Endometrial microvascular endothelial cells (primary cell): ENCODE data around the gene CD248. TPM values are rescaled to one million over a fixed set of nuclear protein-coding genes. Genes with fewer than 3 reads are reported as not detected.
"Not testable (repeated sequence)": the region's sequence is repeated elsewhere in the genome, so short reads cannot be mapped to it uniquely, and the experiment has no call there.

Experiments used
- in situ Hi-C: cut with HindIII; loops from 2 replicates; pipeline ENCODE4 v1.10.0; 2017; ENCODE audit warnings: low sequenced_read_pairs, low pct_unique_long_range_greater_than_20kb; ENCODE audit errors: inconsistent ontology term
- total RNA-seq: library from RNA; depleted of rRNA; stranded (reverse); fragments of >200 nt; gene quantifications from one replicate; pipeline ENCODE4 v1.2.3, GENCODE V29; 2015; ENCODE audit errors: inconsistent ontology term

The CD248 gene
- total RNA-seq, result 2.0 TPM

- in situ Hi-C loops, result no loop called here
Observed at GRCh38 chr11:66316849-66317251, at the start of gene CD248. CD248 (minus strand) TSS chr11:66317044; CDS start chr11:66317027, 17 bp downstream.

- in situ Hi-C loops, result no loop called here
Observed at GRCh38 chr11:66365711-66366619, 49.1 kb upstream of the CD248 start.

DNA sequence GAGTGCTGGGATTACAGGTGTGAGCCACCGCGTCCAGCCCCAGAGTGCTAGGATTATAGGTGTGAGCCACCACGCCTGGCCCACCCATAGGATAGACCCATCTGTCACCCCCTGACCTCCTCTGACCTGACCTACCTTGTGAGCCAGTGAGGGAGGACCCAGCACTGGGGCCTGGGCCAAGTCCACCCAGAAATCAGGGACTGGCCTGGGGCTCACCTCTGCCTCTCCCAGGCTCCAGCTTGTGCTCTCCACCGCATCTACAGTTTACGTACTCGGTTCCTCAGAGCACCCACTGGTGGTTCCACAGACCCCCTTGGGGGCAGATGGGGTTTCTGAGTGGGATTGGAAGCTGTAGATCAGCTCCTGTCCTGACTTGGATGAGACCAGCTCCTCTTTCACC, 48.3 kb upstream of the CD248 start:
- in situ Hi-C loops, result no loop called here

DNA sequence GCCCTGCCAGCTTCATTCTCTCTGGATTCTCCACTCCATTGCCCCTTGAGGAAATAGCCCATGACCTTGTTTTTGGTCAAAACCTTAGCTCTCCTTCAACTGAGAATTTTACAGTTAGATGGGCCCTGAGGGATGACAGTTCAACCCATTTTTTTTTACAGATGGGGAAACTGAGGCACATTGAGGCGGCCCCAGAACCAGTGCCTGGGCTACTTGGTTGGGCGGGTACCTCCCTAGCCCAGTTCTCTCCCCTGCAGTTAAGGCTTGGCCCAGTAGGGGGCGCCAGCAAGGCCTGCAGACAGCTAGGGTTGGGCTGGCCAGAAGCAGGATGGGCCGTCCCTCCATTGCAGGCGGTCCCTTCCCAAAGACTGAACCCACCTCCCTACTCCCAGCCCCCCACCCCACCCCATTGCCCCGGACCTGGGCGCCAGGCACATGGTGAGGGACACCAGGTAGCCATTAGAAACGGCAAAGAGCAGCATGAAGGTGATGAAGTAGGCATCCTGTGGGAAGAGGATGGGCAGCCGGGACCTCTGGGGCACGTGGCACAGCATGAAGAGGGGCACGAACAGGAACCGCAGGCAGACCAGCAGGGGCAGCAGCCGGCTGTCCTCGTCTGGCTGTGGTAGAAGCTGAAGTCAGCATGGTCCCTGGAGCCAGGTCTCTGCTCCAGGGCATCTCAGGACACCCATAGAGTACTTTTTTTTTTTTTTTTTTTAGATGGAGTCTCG, 47.1 kb upstream of the CD248 start:
- in situ Hi-C loops, result no loop called here

- in situ Hi-C loops, result no loop called here
Observed at GRCh38 chr11:66363187-66363601, 46.4 kb upstream of the CD248 start.

GRCh38 chr11:66362481-66363147, 45.8 kb upstream of the CD248 start:
- in situ Hi-C loops, result no loop called here

DNA sequence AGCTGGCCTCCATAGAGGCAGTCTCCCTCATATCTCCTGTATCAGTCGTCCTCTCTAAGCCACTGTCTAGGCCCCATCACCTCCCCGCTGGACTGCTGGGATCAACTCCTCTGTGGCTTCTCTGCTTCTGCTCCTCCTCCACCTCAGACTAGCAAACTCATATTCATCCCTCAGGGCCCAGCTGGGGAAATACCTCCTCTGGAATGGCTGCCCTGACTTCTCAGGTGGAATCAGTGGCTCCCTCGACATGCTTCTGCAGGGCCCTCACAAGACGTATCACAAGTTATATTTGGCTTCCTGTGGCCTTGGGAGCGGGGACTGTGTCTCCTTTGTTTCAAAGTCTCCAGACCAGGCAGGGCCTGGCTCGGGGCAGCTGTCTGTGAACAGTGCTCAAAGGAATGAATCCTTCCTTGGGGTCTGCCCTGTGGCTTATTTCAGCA, 44.7 kb upstream of the CD248 start:
- in situ Hi-C loops, result no loop called here

DNA sequence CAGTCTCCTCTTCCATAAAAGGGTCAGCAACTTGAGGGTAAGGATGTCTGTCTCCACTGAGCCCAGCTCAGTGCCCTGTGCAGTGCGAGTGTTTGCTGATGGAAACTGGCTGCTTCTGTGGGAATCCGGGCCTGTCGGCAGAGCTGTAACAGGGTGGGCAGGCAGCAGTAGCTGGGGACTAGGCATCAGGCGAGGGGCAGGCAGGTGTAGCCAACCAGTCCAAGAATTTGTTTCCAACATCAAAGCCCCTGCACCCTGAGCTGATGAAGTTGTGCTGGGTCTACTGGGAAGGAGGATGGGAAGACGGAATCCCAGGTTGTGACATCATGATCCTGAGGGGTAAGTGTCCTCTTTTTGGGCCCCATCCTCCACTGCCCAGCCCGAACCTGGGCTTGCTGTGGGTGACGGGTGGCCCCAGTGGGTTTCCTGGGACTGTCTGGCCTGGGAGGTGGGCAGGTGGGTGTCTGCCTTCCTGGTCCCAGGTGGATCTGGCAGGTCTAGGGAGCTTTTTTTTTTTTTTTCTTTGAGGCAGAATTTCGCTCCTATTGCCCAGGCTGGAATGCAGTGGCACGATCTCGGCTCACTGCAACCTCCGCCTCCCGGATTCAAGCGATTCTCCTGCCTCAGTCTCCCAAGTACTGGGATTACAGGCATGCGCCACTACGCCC, 43.7 kb upstream of the CD248 start:
- in situ Hi-C loops, result no loop called here

DNA sequence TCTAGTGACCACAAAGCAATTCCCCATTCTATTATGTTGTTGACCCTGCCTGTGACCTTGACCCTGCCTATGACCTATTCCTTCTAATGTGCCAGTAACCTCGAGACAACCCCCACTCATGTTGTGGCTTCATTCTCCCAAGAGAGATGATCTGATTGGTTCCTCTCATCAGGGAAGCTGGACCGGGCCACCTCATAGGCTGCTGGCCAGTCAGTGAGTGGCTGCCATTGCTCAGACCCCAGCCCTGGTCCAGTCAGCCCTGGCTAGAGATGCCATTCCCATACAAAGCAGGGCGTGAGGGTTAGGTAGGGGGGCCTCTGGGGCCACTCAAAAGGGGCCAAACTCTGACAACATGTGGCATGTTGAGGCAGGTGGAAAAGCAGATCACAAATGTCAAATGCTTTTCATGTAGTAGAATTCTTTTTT, 42.8 kb upstream of the CD248 start:
- in situ Hi-C loops, result no loop called here

DNA sequence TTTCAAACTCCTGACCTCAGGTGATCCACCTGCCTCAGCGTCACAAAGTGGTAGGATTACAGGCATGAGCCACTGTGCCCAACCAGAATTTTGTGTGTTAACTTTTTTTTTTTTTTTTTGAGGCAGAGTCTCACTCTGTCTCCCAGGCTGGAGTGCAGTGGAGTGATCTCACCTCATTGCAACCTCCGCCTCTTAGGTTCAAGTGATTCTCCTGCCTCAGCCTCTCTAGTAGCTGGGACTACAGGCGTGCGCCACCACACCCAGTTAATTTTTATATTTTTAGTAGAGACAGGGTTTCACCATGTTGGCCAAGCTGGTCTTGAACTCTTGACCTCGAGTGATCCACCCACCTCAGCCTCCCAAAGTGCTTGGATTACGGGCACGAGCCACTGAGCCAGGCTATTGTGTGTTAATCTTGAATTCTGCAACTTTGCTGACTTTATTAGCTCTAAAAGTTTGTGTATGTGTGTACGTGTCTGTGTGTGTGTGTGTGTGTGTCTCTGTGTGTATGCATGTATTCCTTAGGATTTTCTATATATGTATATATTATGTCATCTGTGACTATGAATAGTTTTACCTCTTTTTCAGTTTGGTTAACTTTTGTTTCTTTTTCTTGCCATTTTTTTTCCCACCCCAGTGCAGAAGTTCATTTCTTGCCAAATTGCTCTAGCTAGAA, 33.9 kb upstream of the CD248 start:
- in situ Hi-C loops, result not testable (repeated sequence)

DNA sequence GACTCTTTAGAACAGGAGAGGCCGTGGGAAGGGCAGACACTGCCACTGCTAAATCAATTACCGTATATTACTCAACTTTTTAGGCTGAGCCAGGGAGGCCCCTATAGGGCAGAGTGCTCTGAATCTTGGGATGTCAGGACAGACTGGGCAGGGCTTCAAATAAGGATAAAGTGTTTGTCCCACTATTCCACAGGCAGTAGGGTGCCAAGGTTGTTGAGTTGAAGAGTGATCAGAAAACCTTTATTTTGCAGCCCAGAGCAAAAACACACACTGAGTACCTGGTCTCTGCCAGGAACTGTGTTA, 32.2 kb upstream of the CD248 start:
- in situ Hi-C loops, result no loop called here

DNA sequence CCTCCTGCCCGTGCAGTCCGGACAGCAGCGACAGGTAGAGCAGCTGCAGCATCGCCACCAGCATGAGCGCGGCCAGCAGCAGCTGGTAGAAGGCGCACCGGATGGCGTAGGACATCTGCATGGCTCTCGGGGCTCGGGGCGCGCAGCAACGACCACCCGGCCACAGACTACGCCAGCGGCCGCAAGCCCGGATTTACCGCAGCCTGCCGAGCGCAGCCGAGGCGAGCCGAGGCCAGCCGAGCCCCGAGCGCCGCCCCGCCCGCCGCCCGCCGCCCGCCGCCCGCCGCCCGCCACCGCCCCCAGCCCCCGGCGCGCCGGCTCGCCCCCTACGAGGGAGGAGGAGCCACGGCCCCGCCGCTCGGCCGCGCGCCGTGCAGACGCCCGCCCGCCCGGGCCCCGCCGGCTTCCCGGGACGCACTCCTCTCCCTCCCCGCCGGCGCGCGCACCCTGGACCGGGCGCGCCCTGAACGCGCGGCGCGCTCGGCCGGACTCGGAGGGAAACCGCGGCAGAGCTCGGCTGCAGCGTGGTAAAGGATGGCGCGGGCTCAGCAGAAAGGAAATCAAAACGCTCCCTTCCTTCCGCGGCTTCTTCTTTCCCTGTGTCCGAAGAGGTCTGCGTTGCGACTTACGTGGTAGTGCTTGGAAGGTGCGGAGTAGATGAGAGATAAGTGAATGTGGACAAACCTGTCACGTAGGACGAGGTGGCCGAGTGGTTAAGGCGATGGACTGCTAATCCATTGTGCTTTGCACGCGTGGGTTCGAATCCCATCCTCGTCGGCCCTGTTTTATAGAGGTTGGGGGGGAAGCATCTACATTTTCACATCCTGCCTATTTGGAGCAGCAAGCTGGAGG, 30.8 kb upstream of the CD248 start, which contains the start of gene B4GAT1:
Gene B4GAT1 (minus strand): TSS at position 205 of the 852 bp plus-strand sequence. CDS start 84 bp downstream, at position 121.
- in situ Hi-C loops, result no loop called here

GRCh38 chr11:66346476-66347424, 29.9 kb upstream of the CD248 start:
- in situ Hi-C loops, result no loop called here

DNA sequence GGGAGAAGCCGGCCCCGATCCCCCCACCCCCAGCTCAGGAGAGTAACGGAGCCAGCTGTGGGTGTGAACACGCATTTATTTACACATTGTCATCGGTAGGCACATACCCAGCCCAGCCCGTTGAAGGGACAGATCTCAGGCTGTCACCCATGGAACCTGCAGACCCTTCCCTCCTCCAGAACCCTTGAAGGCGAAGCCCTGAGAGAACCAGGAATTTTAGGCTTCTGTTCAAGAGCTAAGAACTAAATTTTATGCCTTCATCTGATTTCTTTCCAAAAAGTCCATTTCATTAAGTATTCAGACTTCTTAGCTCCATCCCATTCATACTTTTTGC, 28.4 kb upstream of the CD248 start:
- in situ Hi-C loops, result no loop called here

DNA sequence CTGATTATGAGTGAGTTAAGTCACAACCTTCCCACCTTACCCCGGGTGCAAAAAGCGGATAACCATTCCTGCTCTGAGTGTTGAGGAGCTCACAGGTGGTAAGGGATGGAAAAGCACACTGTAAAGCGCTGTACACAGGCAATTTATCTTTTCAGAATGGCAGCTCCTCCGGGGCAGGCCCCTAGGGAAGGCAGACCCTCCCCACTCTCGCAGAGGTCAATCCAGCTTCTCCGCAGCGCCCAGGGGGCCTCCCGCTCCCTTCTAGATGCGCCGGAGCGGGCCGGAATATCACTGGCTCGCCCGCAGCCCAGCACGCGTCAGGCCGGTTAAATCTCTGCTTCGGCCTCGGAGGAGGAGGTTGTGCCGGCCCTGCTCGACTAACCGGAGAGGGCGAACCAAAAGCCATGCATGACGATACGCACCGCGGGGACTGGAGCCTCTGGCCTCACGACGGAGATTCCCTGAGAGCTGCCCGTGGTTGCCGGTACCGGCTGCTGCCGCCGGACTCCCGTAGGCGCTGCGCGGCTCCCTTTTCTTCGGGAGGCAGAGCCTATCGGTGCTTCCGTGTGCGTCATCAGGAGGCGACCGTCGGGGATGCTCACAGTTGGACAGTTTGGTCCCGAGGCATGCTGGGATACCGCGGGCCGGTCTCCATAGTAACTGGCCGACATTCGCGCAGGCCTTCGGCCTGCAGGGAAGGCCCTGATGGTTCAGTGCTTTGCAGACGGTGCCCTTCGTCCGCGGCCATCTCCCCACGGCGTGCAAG, 27.9 kb upstream of the CD248 start, which contains the start of gene BRMS1:
Gene BRMS1 (minus strand): TSS at position 555 of the 766 bp plus-strand sequence. CDS start 2,870 bp downstream, outside the sequence.
- in situ Hi-C loops, result no loop called here

DNA sequence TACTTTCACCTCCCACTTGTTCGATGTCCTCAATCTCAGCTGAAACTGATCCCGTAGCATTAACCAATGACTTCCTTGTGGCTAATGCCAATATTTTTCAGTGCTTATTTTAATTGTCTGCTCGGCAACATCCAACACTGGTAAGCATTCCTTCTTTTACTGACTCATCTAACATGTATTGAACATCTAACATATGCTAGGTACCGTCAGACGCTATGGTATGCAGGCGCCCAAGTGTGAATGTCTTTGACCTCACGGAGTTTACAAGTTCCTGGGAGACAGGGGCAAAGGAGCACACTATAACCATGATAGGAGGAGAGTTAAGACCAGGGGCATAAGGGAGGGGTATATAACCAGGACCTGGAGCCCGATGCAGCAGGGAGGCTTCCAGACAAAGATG, 26.3 kb upstream of the CD248 start:
- in situ Hi-C loops, result no loop called here
